ENCODE measurements around the gene HSD11B1L.

DNA sequence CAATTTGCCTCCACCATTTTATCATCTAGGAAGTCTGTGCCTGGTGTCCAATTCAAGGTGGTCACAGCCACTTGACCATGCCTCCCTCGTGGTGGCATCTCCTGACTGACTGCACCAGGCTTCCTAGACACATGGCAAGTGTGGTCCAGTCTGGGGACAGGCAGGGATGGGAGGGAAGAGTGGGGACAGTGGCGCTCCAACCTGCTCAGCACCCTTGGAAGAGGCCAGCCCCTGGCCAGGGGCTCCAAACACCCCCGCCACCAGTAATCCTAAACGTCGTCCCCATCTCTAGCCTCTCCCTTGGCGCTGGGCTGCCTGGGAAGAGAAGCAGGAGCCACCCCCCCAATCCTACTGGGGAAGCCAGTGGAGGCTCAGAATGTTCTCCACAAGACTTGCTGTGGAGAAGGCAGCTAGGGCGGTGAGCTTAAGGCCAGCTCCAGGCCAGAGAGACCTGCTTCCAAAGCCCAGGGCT, 11.9 kb downstream of the HSD11B1L start:
- no peak for TF ChIP-seq CTCF (conservative IDR thresholded peaks at IDR 0.05 in 1 of 2, IDR thresholded peaks at IDR 0.05 in 1 of 2; ENCODE audit: extremely low read depth in 1 of 2, insufficient read depth in 1 of 2, low read depth in 1 of 2, low read length in 2 of 2)
- TF ChIP-seq EZH2 (IDR thresholded peaks at IDR 0.05; ENCODE audit: borderline replicate concordance, low read length), result no peak
